T-helper 9 cell (primary cell): ENCODE results near the gene KLHL18.
"Not testable (repeated sequence)": the region's sequence is repeated elsewhere in the genome, so short reads cannot be mapped to it uniquely, and the experiment has no call there.

Experiments used
- DNase-seq: peaks from one replicate; pipeline ENCODE4 v3.0.0-alpha.2; 2020

Gene KLHL18

DNA sequence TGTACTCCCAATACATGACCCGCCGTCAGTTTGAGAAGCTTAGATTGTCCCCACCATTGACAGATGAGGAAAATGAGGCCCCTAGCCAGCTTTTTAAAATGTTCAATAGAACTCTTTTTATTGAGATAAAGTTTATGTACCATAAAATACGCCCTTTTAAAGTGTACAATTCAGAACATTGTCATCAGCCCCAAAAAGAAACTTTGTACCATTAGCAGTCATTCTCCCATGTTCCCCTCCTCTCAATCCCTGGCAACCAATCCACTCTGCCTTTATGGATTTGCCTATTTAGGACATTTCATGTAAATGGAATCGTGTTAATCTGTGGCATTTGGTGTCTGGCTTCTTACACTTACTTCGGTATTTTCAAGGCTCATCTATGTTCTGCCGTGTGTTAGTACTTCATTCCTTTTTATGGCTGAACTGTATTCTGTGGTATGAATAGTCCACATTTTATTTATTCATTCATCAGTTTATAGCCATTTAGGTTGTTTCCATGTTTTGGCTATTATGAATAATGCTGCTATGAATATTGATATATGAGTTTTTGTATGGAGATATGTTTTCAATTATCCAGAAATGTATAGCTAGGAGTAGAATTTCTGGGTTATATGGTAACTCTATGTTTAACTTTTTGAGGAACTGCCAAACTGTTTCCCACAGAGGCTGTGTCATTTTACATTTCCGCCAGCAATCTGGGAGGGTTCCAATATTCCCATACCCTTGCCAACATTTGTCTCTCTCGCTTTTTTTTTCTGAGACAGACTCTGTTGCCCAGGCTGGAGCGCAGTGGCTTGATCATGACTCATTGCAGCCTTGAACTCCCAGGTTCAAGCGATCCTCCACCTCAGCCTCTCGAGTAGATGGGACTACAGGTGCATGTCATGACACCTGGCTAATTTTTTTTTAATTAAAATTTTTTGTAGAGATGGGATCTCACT lies 82.7 kb downstream of the KLHL18 start:
- DNase-seq = no peak

- no peak for DNase-seq
Observed at GRCh38 chr3:47366833-47367232, 84.1 kb downstream of the KLHL18 start.

GRCh38 chr3:47367631-47368030 lies 84.9 kb downstream of the KLHL18 start:
- DNase-seq = no peak

GRCh38 chr3:47370020-47370419 lies 87.3 kb downstream of the KLHL18 start:
- DNase-seq = not testable (repeated sequence)

DNA sequence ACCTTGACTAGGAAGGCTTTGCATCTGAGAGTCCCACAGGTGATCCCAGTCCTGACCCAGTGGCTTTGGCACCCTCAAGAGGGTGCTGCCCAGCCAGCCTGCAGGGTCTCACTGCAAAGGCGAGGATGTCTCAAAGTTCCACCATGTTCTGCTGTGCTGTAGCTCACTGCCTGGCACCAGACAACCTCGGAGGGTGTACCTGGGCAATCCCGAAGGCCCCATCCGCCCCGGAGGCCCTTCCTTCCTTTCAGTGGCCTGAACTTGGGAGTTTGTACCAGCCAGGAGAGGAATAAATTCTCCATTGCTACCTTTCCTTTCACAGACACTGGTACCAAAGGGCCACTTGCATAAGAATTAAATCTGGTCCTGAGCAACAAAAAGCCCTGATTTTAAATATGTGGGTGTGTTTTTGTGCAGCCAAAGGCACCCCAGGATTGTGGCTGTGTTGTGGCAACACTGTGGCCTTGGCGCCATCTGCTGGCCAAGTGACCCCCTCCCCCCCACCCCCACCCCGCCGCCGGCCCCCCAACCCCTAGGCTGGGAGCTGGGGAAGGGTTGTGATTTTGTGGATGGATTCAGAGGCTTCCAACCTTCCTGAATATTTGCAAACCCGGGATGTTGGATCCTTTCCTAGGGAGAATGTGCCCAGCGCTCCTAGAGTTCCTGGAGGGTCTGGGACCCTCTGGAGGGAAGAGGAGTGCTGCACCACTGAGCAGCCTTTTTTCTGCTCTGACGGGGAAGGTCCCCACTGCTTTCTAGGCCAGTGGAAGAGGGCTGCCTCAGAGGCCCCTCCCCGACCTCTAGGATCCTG lies 88.3 kb downstream of the KLHL18 start:
- DNase-seq = peak; percentile 28

- DNase-seq = no peak
Observed at GRCh38 chr3:47374587-47374986, 91.8 kb downstream of the KLHL18 start.

DNA sequence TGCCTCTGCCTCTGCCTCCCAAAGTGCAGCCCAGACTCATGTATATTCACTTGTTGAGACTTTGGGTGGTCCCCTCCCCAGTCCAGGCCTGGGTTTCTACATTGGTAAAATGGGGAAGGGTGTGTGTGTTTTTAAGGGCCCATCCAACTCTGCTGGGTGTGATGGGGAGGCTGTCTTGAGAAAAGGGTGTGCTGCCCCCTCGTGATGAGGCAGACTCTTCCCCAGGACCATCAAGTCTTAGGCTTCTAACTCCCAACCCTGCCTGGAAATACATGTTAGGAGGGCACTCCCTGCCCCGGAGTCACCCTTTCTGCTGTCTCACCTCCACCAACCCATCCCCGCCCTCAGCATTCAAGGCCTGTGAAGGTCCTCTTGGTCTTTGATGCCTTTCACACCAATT lies 93.6 kb downstream of the KLHL18 start:
- no peak for DNase-seq

DNA sequence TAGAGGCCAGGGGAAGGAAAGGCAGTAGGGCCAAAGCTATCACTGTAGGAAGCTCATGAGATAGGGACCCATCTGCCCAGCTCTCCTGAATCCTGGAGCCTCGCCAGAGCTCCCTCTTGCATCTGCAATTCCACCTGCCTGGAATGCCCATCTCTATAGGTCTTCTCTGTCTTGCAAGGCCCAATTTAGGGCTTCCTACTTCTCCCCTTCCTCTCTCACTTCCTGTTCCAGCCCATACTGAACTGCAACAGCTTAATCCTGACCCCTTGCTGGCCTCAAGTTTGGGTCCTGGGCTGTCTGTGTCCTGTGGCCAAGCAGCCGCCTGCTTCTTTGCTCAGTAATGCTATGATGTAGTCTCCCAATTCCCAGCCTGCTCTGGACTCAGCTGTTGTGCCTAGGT lies 94.4 kb downstream of the KLHL18 start:
- no peak for DNase-seq

- no peak for DNase-seq
Observed at GRCh38 chr3:47378869-47379268, 96.1 kb downstream of the KLHL18 start.

DNA sequence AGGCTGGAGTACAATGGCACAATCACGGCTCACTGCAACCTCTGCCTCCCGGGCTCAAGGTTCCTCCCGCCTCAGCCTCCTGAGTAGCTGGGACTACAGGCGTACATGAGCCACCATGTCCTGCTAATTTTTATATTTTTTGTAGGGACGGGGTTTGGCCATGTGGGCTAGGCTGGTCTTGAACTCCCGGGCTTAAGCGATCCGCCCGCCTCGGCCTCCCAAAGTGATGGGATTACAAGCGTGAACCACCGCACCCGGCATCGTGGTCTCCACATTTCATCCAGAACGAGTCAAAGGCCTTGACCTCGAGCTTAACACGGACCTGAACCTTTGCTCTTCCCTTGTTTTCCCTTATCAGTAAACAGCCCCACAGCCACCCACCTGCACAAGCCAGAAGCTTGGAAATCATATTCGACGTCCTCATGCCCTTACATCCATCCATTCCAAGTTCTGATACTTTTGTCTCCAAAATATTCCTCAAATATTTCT lies 96.7 kb downstream of the KLHL18 start:
- no peak for DNase-seq

GRCh38 chr3:47380026-47380600 lies 97.4 kb downstream of the KLHL18 start:
- no peak for DNase-seq

- peak; percentile 97 for DNase-seq
Observed at GRCh38 chr3:47380601-47381316, 98.0 kb downstream of the KLHL18 start, which contains the start of gene PTPN23. TSS of gene PTPN23 (plus strand) at chr3:47381021. CDS start at chr3:47381097, 76 bp downstream.

DNA sequence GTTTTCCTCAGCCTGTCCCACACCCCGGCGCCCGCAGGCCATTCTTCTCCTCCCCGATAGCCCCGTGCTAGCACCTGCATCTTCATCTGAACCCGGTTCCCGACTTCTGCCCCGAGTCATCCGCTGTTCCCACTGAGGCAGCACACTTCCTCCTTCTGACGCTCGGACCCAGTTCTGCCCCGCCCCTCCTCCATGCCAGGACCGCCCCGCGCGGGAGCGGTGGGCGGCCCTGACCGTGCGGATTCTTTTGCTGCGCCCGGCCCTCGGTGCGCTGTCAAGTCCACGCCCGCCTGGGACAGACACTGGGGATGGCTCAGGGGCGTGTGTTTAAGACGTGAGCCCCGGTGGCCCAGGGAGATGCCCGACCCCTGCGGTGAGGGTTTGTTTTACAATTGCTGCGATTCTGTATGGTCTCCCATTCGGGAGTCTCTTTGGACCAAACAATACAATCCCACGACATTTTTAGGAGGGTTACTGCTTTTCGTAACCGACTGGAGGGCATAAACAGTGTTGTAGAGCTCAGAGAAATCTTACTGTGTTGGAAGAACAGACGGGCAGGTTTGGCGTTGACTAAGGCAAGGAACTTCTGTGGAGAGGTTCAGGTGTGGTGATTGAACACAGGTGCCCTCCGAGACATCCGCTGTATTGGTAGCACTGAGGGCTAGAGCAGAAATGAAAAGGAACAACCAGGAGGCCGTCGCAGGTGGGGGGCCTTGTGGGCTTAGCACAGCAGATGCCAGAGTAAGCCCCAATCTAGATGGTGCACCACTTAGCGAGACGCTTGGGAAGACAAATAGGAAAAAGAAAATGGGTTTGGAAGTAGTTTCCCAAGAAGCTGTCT lies 98.8 kb downstream of the KLHL18 start:
- DNase-seq = peak; percentile 50

GRCh38 chr3:47384425-47384824 lies 101.7 kb downstream of the KLHL18 start:
- no peak for DNase-seq

- DNase-seq = no peak
Observed at GRCh38 chr3:47385007-47385406, 102.3 kb downstream of the KLHL18 start.

DNA sequence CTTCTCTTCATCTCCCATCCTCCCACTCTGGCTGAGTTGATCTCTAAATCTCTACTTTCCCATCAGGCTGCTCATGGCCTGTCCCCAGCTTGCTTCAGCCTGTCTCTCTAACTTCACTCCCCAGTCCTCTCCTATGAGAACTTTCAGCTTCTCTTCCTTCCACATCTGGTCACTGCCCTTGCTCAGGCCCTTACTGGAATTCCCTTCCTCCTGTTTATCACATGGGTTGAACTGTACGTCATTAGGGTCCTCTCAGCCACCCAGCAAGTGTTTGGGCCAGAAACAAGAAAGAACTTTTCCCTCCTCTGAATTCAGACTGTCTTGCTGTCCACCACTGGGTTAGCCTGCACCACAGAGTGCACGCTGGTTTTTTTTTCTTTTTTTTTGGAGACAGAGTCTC lies 103.1 kb downstream of the KLHL18 start:
- no peak for DNase-seq

DNA sequence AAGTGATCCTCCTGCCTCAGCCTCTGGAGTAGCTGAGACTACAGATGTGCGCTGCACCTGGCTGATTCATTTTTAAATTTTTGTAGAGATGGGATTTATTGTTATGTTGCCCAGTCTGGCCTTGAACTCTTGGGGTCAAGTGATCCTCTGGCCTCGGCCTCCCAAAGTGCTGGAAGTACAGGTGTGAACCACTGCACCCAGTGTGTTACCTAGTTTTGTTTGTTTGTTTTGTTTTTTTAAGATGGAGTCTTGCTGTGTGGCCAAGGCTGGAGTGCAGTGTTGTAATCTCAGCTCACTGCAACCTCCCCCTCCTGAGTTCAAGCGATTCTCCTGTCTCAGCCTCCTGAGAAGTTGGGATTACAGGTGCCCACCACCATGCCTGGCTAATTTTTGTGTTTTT lies 110.2 kb downstream of the KLHL18 start:
- no peak for DNase-seq

- no peak for DNase-seq
Observed at GRCh38 chr3:47394140-47394870, 111.6 kb downstream of the KLHL18 start.

GRCh38 chr3:47394881-47395280 lies 112.1 kb downstream of the KLHL18 start:
- DNase-seq = no peak
